GM21447 (cell line): ENCODE data around the gene CCDC187.

ENCODE experiments used
- ATAC-seq: cut with Tn5 transposase; IDR thresholded peaks from one replicate; pipeline ENCODE4 v1.9.1; 2021; ENCODE audit not compliant: unreplicated experiment

The CCDC187 gene

DNA sequence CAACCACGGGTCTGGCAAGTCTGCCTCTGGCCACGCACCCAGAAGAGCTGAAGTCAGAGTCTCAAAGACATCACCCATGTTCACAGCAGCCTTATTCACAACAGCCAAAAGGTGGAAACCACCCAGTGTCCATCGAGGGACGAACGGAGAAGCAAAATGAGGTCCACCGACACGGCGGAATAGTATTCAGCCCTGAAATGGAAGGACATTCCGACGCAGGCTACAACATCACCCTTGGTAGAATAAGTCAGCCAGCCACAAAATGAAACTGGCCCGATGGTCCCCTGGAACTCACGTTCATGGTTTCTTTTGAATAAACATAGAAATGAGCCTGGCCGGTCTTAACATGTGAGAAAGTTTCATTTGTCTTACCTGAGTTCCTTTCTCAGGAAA is 16.9 kb downstream of the CCDC187 start:
- no peak for ATAC-seq

DNA sequence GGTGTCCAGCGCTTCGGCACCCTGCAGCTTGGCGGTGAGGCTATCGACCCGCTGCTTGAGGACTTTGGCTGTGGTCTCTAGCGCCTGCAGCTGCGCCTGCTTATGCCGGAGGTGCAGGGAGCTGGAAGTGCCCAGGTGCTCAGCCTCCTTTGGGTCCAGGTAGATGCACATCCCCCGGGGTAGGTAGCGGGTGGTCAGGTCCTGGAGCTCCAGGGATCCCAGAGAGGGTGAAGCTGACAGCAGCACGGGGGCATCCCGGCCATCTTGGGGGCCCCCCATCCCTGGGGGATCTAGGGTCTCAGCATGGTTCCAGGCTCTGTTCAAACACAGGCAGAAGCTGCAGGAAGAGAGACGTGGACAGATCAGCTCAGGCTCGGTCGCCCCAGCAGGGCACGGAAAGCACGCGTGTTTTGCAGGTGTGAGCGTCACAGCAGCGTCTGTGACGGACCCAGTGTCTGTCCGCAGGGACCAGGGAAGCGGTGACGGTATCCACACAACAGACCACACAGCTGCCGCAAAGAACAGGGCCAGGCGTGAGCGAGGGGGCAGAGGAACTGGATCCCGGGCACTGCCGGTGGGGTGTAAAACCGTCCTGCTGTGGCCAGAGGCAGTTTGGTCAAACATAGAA is 17.4 kb downstream of the CCDC187 start:
- no peak for ATAC-seq

DNA sequence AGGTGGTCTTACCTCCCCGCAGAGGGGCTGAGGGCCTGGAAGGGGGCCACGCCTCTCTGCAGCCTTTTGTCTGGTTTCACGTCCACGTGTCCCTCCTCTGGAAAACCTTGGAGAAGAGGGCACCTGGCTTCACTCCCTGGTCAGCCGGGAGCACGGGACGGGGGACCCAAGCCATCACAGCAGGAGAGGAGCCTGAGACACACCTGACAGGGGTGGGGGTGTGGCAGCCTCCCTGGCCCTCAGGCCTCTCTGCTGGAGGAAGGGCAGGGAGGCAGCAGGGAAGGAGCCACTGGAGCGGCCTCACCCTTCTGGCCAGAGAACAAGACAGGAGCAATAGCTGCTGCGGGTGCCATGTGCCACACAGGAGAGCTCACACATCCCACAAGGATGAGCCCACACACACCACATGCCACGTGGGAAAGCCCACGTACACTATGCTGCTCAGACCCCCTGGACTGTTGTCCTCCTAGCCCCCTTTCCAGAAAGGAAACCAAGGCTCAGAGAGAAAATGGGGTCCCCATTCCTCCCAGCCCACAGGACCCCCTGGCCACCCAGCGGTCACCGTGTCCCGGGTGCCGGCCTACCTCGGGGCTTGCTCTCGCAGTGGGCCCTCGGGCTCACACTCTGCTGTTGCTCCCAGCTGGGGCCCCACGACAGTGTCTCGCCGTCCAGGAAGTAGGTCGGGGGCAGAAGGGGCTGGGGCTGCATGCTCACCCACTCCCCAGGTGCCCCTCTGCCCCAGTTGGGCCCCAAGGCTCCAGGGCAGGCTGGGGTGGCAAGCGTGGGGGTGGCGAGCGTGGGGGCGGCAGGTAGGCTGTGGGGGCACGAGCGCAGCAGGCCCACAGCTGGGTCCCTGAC is 18.2 kb downstream of the CCDC187 start:
- no peak for ATAC-seq

DNA sequence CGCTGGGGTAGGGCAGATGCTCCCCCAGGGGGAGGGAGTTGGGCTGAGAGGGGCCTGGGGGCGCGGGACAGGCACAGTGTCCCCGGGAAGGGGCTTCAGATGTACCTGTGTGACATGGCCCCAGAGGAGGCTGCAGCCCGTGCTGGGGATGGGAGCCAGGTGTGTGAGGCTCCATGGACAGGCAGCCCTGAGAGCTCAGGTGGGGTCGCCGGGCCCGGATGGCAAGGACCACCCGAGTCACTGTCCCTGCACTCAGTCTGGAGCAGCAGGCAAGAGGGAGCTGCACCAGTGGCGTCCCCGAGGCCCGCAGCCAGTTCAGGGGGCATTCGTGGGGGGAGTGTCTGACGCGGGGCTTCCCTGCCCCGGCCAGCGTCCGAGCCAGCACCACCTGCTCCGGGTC is 18.9 kb downstream of the CCDC187 start:
- no peak for ATAC-seq

DNA sequence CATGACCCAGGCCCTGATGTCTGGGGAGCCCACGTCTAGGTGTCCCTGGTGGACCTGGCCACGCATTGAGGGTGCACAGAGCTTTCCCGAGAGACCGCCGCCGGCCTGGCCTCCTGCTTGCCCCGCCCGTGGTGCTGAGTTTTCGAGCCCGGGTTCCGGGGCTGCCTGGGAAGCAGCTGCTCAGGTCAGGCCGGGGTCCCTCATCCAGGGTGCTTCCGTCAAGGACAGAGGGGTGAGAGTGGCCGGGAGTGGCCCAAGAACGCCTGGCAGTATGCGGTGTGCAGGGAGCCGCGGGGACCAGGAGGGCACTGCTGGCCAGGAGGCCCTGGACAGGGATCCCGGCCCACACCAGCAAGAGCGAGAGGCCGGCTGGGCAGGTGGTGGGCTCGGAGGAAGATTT is 19.6 kb downstream of the CCDC187 start:
- ATAC-seq, result no peak

DNA sequence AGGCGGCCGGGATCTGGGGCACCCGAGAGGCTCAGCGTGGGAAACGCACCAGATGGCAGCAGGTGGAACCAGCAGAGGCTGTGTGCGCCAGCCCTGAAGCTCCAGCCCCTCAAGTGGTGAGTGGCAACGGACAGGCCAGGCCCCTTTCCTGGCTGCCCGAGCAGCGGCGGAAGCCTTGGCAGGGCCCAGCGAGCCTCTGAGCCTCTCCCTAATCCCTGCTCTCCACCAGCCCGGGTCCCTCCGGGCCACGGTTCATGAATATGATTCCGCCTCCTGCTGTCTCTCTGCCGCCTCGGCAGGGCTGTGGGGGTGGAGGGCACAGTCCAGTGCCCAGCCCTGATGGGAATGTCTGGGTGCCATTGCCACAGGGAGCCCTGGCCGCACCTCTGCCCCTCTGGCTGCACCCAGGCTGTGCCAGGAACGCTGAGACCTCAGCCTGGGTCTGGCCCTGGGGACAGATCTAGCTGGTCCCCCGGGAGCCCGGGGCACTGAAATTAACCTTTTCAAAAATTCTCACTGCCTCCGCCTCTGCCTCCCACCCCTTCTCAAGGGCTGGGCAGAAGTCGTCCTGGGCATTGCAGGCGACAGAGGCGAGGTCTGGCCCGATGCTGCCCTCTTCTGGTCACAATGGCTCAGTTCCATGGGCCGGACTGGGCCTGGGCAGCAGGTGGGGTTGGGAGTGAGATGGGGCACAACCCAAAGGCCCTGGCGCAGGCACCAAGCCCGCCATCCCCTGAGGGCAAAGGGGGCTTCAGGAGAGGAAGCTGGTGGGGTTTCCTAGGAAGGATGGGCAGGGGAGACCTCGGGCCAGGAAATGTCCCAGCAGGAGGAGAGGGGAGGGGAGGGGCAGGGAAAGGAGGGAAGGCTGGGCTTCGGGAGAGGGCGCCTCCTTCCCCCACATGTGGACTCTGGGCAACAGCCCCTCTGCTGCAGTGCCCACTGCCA is 20.3 kb downstream of the CCDC187 start:
- peak; percentile 82 for ATAC-seq

DNA sequence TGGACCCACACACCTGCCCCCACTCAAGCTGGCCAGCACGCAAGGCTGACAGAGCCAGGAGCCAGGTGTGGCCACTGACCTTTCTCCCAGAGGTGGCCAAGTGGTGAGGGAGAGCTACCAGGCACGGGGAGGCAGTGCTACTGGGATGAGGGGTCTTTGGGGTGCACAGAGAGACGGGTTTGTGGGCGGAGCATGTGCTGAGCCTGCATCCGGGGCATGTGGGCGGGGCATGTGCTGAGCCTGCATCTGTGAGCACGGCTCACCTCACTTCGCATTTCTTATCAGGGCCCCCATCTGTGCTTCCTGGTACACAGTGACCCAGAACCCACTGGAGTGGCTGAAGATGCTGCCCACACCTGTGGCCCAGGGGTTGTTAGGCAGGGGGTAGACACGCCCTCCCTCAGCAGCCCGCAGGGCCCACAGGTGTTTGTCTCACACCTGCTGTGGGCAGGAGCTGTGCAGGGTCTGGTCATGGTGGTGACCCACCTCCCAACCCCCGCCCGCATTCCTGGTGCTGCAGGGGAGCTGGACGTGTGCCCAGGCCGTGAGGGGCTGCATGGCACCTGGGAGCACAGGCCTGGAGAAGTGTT is 21.5 kb downstream of the CCDC187 start:
- no peak for ATAC-seq

DNA sequence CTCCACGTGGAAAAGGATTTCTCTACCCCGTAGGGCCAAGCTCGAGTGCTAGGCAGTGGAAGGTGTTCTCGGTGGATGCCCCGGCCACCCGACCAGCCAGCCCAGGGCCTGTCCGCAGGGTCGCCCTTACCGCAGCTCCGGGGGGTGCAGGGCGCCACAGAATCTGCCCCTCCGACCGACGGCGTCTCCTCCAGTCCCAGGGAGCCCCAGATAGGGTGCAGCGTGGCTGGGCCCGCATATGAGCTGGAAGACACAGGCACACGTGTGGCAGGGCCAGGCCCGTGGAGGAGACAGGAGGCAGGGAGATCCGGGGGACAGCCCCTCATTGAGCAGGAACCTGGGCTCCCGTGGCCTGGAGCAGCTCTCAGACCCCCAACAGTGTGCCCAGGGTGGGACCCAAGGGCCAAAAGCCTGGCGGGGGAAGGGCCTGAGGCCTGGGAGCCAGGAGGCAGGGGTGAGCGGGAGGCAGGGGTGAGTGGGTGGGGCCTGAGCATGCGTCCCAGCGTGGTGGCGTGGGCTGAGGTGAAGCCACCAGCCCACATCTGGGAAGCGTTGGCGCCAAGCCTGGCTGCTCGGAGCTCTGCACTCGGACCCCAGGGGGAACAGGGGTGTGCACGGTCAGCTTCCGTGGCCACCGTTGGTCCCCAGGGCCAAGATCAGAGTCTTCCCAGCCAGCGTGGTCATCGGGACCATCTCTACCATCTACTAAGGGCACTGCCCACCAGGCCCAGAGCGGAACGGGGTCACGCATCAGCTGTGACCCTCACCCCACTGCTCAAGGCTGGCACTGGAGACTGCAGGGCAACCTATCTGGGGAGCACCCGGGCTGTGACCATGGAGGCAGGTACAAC is 22.2 kb downstream of the CCDC187 start:
- ATAC-seq, result no peak

DNA sequence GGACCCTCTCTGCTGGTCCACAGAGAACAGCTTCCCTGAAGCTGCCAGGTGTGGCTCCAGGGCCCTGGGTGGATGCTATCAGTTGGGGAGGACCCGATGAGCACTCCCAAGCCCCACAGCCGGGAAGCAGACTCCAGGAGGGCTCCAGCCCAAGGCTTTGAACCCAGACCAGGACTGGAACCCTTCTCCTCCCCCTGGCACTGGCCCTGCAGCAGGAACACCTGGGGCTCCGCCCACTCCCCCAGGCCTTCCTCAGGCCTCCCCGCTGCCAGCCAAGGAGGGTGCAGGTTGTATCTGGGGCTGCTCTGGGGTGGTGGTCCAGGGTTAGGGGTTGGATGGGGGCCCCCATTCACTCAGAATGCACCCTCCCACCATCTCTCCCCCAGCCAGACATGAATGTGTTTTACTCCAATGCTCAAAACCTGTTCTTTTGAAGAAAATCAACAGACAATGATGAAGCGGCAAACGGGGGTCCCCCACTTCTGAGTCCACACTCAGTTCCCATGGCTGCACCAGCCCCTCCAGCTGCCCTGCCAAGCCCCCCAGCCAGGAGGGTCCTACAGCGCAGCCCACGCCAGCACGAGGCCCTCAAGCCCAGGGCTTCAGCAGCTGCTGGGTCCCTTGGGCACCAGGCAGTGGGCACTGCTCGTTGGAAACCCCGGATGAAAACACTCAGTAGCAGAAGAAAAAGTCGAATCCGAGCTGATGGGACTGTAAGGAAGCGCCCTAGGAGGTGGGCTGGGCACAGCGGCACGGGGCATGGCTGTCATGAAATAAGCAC is 23.2 kb downstream of the CCDC187 start:
- no peak for ATAC-seq

DNA sequence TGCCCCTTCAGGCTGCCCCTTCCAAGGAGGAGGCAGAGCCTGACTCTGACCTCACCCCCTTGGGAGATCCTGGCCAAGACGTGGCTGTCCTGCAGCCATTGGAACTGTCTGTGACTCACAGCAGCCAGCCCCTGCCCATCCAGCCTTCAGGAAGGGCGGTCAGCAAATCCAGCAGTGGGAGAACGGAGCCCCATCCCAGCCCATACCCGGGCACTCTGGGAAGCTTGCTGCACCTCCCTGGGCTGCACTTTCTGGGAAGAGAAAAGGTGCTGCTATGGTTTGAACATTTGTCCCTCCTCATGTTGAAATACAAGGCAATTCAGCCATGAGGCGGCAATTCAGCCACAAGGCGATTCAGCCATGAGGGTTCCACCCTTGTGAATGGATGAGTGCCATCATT is 24.4 kb downstream of the CCDC187 start:
- ATAC-seq, result no peak

DNA sequence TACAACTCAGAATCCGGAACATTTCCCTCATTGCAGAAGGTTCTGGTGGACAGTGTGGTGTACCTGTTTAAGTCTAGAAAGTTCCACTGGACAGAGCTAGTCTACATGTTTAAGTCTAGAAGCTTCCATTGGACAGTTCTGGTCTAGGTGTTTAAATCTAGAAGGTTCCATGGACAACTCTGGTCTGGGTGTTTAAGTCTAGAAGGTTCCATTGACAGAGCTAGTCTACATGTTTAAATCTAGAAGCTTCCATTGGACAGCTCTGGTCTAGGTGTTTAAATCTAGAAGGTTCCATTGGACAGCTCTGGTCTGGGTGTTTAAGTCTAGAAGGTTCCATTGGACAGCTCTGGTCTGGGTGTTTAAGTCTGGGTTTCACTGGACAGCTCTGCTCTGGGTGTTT is 25.0 kb downstream of the CCDC187 start:
- no peak for ATAC-seq

DNA sequence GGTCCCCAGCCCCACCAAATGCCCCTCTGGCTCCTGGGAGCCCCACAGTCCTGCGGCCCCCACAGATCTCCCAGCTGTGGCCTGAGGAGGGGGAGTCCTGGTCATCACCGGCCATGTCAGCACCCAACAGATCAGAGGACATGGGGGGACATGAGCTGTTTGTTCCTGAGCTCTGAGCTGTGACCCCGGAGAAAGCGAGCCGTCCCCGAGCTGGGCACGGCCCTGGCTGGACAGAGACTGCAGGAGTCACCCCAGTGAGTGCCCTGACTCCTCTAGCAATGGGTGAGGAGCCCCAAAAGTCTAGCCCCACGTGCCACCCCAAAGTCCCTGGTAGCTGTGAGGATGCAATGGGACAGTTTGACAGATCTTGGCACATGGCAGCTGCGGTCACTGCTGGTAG is 25.7 kb downstream of the CCDC187 start:
- no peak for ATAC-seq

DNA sequence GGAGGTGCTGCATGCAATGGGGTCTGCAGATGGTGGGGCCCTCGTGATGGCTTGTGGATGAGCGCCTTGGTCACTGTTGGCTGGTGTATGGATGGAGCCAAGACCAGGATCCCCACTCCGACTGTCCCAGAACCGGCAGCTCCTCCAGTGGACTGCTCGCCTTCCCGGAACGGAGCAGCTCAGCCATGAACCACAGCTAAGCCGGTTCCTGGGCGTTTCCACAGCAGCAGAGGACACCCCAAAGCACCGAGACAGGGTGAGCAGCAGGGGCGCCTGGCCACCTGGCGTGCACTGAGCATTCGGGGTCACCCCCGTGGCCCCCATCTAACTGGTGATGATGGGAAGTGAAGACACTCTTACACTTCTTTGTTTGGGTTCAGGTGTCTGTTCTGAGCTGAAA is 26.1 kb downstream of the CCDC187 start:
- ATAC-seq, result no peak

DNA sequence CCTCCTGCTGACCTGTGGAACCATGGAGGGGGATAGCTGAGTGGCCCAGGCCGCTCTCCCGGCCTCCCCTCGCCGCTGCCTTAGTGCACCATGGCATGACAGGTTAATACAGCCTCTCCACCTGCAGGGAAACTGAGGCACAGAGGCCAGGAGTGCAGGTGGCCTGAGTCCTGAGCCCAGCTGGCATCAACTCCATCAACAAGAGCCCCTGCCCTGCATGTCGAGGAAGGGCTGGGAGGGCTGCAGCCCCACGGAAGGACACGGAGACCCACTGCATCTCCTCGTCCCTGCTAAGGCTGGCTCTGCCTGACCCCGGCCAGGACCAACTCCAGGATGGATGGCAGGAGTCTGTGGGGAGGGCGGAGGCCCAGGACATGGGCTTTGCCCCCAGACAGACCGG is 27.2 kb downstream of the CCDC187 start:
- no peak for ATAC-seq

DNA sequence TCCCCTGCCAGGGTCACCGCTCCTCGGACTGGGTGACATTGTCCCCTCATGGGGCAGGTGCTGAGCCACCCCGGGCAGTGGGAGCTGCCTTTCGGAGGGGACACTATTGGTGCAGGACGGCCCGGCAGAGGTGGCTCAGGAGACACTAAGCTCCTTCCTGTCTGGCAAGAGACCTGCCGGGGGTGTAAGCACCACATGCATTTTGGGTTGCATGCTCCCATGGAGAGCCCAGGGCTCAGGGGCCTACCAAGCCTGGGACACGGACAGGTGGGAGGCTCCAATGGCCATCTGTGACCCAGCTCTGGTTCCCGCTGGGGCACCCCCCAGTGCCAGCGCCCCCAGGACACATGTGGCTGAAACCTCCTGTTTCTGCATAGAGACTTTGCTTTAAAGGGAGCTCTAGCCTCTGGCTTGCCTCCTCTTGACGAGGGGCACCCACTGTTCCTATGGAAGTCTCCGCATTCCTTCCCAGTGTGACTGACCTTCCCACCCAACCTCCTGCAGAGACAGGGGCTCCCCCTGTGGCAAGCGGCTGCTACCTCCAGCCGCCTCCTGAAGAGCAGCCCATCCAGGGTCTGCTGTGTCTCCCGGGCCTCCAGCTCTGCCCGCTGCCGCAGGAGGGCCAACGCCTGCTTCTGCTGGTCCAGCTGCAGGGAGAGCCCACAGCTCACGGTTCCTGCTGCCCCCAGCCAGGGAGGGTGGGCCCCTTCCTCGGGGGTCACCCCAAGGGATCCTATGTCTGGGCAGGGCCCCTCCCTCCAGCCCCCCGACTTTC is 28.1 kb downstream of the CCDC187 start:
- no peak for ATAC-seq

DNA sequence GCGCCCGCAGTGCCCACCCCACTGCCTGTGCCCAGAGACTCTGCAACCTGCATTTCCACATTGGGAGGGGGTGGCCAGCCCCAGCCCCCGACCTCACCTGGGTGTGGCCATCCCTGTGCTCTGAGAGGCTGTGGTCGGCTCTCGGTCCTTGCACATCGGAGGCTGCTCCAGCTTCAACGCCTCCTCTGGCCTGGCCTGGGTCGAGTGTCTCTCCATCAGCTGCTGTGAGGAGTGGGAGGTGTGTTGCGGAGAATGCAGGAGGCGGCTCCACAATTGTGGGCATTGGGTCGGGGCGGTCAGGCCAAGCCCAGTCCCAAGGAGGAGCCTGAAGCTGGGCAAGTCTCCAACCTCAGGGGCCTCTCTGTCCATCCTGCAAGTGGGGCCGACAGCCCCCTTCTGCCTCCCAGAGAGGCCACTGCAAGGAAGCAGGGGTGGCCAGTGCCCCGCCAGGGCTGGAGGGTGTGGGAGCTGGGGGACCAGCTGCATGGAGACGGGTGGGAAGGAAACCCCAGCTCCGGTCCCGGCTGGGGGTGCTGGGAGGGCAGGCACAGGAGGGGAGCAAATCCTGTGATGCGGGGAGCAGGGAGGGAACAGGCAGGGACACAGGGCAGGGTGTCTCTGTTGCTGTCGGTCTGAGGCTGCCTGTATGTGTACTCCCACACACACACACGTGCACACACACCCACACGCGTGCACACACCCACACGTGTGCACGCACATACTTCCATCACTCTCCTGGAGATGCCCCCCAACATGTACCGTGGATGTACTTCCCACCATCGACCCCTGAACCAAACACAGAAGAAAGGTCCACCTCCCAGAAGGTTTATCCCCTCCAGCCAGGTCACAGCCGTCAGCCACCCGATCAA is 28.9 kb downstream of the CCDC187 start:
- no peak for ATAC-seq

DNA sequence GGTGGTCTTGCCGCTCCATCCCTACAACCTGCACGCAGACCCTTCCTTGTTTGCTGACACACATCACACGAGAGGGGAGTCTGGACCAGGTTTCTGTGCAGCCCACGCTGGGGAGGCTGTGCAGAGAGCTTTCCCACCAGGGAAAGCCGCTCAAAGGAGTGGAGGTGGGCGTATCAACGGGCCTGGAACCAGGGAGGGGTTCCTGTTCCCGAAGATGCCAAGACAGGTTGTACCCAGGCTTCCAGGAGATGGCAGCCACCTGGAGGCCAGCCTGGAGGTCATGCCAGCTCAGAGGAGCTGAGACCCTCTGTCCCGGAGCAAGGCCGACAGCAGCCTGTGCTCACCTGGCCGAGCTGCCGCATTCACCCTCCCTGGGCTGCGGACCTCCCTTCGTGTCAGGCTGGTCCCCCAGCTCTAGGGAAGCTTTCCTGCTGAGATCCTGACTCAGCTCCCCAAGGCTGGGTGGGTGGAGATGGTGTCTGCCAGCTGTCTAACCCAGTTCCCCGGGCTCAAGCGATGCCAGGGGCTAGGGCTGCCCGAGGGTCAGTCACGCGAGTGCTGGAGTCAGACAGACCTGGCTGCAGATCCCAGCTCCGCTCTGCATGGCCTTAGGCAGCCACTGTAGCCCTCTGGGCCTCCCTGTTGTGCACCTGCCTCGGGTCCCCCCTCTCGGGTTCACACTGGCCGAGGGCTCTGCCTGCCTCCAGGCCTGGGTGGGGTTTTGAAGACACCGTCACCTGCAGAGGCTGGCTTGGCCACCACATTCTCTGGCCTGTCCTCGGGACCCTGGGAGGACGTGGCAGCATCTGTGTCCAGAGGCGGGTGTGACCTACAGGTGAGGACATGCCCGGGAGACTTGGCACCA is 29.7 kb downstream of the CCDC187 start:
- no peak for ATAC-seq
